ENCODE data around the gene PRKCZ. TPM values are rescaled to one million over a fixed set of nuclear protein-coding genes. Genes with fewer than 3 reads are reported as not detected.

The PRKCZ gene
- total RNA-seq, 1 experiment from 2014 or later = 1.9 TPM

GRCh38 chr1:2022063-2022770, 28.0 kb upstream of the PRKCZ start:
- intact Hi-C loops (cut with micrococcal nuclease; ENCODE audit: unreplicated experiment) = no loop called here
- Histone ChIP-seq H3K4me3 (ENCODE audit: low read depth, low read length, poor library complexity, severe bottlenecking) (no peak overlapping the region), H3K27ac (ENCODE audit: low read depth, low read length, poor library complexity, severe bottlenecking) (no peak overlapping the region), H3K9me3 (ENCODE audit: low read depth, low read length, poor library complexity, severe bottlenecking) (no peaks in the 10 kb centered on the region), H3K36me3 (ENCODE audit: insufficient read depth, low read length, poor library complexity, severe bottlenecking) (no peaks in the 10 kb centered on the region), H3K4me1 (ENCODE audit: insufficient read depth, low read length, poor library complexity, severe bottlenecking) (no peaks in the 10 kb centered on the region), H3K27me3 (replicated peaks; ENCODE audit: insufficient read depth, low read depth, low read length, poor library complexity) (peaks cover 51% of the 10 kb centered on the region)
- BruUV-seq (replicated peaks) = no TSS peak
- ChIA-PET POLR2A (ENCODE audit: low non-redundant PET) (no interaction called here), CTCF (no interaction called here)
- no peak for DNase-seq (ENCODE audit: low spot score)
- TF ChIP-seq CTCF (conservative IDR thresholded peaks at IDR 0.05; ENCODE audit: low read depth, low read length) = no peak
- TF ChIP-seq EZH2 (IDR thresholded peaks at IDR 0.05; ENCODE audit: borderline replicate concordance, low read depth, low read length, poor library complexity, severe bottlenecking) = no peak

GRCh38 chr1:2023187-2023586, 27.0 kb upstream of the PRKCZ start:
- no TSS peak for BruUV-seq (replicated peaks)
- intact Hi-C loops (cut with micrococcal nuclease; ENCODE audit: unreplicated experiment) = no loop called here
- ChIA-PET CTCF (no interaction called here), POLR2A (ENCODE audit: low non-redundant PET) (no interaction called here)
- Histone ChIP-seq H3K27ac (ENCODE audit: low read depth, low read length, poor library complexity, severe bottlenecking) (no peak overlapping the region), H3K4me1 (ENCODE audit: insufficient read depth, low read length, poor library complexity, severe bottlenecking) (no peaks in the 10 kb centered on the region), H3K9me3 (ENCODE audit: low read depth, low read length, poor library complexity, severe bottlenecking) (no peaks in the 10 kb centered on the region), H3K27me3 (replicated peaks; ENCODE audit: insufficient read depth, low read depth, low read length, poor library complexity) (peaks cover 44% of the 10 kb centered on the region), H3K36me3 (ENCODE audit: insufficient read depth, low read length, poor library complexity, severe bottlenecking) (no peaks in the 10 kb centered on the region), H3K4me3 (ENCODE audit: low read depth, low read length, poor library complexity, severe bottlenecking) (no peak overlapping the region)
- DNase-seq (ENCODE audit: low spot score) = no peak
- TF ChIP-seq EZH2 (IDR thresholded peaks at IDR 0.05; ENCODE audit: borderline replicate concordance, low read depth, low read length, poor library complexity, severe bottlenecking) (no peak), CTCF (conservative IDR thresholded peaks at IDR 0.05; ENCODE audit: low read depth, low read length) (no peak)

- intact Hi-C loops (cut with micrococcal nuclease; ENCODE audit: unreplicated experiment) = no loop called here
- no peak overlapping the region for H3K27ac ChIP-seq (ENCODE audit: low read depth, low read length, poor library complexity, severe bottlenecking)
- H3K27me3 ChIP-seq (replicated peaks; ENCODE audit: insufficient read depth, low read depth, low read length, poor library complexity) = peaks cover 36% of the 10 kb centered on the region
- TF ChIP-seq EZH2 (IDR thresholded peaks at IDR 0.05; ENCODE audit: borderline replicate concordance, low read depth, low read length, poor library complexity, severe bottlenecking) = no peak
- no peak for TF ChIP-seq CTCF (conservative IDR thresholded peaks at IDR 0.05; ENCODE audit: low read depth, low read length)
- H3K36me3 ChIP-seq (ENCODE audit: insufficient read depth, low read length, poor library complexity, severe bottlenecking) = no peaks in the 10 kb centered on the region
- no peaks in the 10 kb centered on the region for H3K4me1 ChIP-seq (ENCODE audit: insufficient read depth, low read length, poor library complexity, severe bottlenecking)
- no peak overlapping the region for H3K4me3 ChIP-seq (ENCODE audit: low read depth, low read length, poor library complexity, severe bottlenecking)
- POLR2A ChIA-PET (ENCODE audit: low non-redundant PET) = no interaction called here
- CTCF ChIA-PET = no interaction called here
- no peaks in the 10 kb centered on the region for H3K9me3 ChIP-seq (ENCODE audit: low read depth, low read length, poor library complexity, severe bottlenecking)
- BruUV-seq (replicated peaks) = no TSS peak
- DNase-seq (ENCODE audit: low spot score) = no peak
Measured at GRCh38 chr1:2024451-2024850, 25.8 kb upstream of the PRKCZ start.
